ENCODE results near the gene HSFX3. TPM values are rescaled to one million over a fixed set of nuclear protein-coding genes. Genes with fewer than 3 reads are reported as not detected.
A peak's percentile ranks its signal among the peaks of the same experiment; 100 is the strongest.

HSFX3 gene
- total RNA-seq, 1 experiment from 2014 or later: not detected

DNA sequence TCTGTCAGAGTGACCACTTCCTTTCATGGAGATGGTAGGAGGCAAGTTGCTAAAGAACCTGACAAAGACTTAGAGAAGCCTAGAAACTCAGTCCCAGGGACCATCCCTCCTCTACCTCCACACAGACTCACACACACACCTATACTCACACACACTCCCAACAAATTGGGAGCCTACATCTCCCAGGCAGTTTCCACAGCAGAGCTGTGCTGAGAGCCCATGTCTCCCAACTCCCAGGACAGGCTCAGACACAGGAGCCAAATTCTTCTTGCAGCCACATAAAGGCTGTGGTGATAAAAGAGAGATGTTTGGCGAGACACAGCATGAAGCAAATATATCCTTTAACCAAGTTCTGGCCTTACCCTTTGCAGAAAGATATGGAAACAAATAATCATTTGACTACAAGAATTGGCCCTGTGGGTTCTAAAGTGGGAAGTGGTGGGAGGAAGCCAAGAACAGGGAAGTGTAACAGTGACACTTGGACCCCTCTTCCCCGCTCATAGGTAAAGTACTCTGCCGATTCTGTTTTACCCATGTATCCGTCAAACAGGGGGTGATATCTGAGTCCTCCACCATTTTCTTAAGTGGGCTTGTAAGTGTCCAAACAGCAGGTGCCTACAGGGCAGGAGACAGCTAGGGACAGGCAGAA is 33.6 kb downstream of the HSFX3 start:
- TF ChIP-seq CTCF (conservative IDR thresholded peaks at IDR 0.05; ENCODE audit: low read depth, low read length) (no peak), EZH2 (IDR thresholded peaks at IDR 0.05; ENCODE audit: borderline replicate concordance, low read depth, low read length, poor library complexity, severe bottlenecking) (no peak)
- Histone ChIP-seq H3K27ac (ENCODE audit: low read depth, low read length, poor library complexity, severe bottlenecking) (no peak overlapping the region), H3K9me3 (ENCODE audit: low read depth, low read length, poor library complexity, severe bottlenecking) (no peaks in the 10 kb centered on the region), H3K4me3 (ENCODE audit: low read depth, low read length, poor library complexity, severe bottlenecking) (no peak overlapping the region), H3K36me3 (ENCODE audit: insufficient read depth, low read length, poor library complexity, severe bottlenecking) (no peaks in the 10 kb centered on the region), H3K4me1 (ENCODE audit: insufficient read depth, low read length, poor library complexity, severe bottlenecking) (no peaks in the 10 kb centered on the region), H3K27me3 (replicated peaks; ENCODE audit: insufficient read depth, low read depth, low read length, poor library complexity) (no peaks in the 10 kb centered on the region)
- CTCF ChIA-PET: no interaction called here
- intact Hi-C loops (cut with micrococcal nuclease; ENCODE audit: unreplicated experiment): no loop called here
- POLR2A ChIA-PET (ENCODE audit: low non-redundant PET): interaction anchor here (0.6 kb wide), 1 partner anchor 15 kb away, joined by 4 read pairs; no protein-coding TSS in a partner anchor
- DNase-seq (ENCODE audit: low spot score): no peak
- no TSS peak for BruUV-seq (replicated peaks)

DNA sequence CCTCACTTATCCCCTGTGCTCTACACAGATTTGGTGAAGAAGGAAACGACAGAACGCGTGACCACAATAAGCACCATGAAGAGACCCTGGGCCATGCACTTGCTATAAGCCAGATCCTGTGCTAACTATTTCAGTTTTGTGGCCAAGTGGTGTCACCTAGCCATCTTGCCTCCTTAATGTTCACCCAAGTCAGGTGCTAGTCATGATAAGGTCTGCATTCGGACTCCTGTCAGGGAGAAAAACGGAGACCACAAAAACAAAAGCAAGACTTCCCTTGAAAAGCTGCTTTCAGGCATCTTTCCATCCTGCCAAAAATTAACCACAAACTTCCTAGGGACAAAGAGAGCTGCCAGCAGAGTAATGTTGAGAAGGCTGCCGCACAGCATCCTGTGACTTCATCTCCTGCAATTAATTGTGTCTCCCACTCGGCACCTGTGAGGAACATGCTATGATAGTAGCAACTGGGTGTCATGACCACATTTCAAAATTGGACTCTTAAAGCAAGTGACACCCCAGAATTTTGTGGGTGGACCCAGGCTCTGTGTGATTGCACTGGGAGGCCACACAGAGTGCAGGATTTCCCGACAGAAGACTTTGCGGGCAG is 35.8 kb downstream of the HSFX3 start:
- DNase-seq (ENCODE audit: low spot score): no peak
- H3K27me3 ChIP-seq (replicated peaks; ENCODE audit: insufficient read depth, low read depth, low read length, poor library complexity): no peaks in the 10 kb centered on the region
- no peak overlapping the region for H3K4me3 ChIP-seq (ENCODE audit: low read depth, low read length, poor library complexity, severe bottlenecking)
- no peaks in the 10 kb centered on the region for H3K9me3 ChIP-seq (ENCODE audit: low read depth, low read length, poor library complexity, severe bottlenecking)
- no peak for TF ChIP-seq EZH2 (IDR thresholded peaks at IDR 0.05; ENCODE audit: borderline replicate concordance, low read depth, low read length, poor library complexity, severe bottlenecking)
- no peak for TF ChIP-seq CTCF (conservative IDR thresholded peaks at IDR 0.05; ENCODE audit: low read depth, low read length)
- BruUV-seq (replicated peaks): no TSS peak
- no peaks in the 10 kb centered on the region for H3K36me3 ChIP-seq (ENCODE audit: insufficient read depth, low read length, poor library complexity, severe bottlenecking)
- ChIA-PET POLR2A (ENCODE audit: low non-redundant PET) (no interaction called here), CTCF (no interaction called here)
- no peaks in the 10 kb centered on the region for H3K4me1 ChIP-seq (ENCODE audit: insufficient read depth, low read length, poor library complexity, severe bottlenecking)
- H3K27ac ChIP-seq (ENCODE audit: low read depth, low read length, poor library complexity, severe bottlenecking): no peak overlapping the region
- intact Hi-C loops (cut with micrococcal nuclease; ENCODE audit: unreplicated experiment): no loop called here

GRCh38 chrX:149512225-149512885 is 37.4 kb downstream of the HSFX3 start:
- intact Hi-C loops (cut with micrococcal nuclease; ENCODE audit: unreplicated experiment): no loop called here

More at GRCh38 chrX:149512225-149512885, 37.4 kb downstream of the HSFX3 start:
- peak; percentile 64 for DNase-seq (ENCODE audit: low spot score)
- Histone ChIP-seq H3K9me3 (ENCODE audit: low read depth, low read length, poor library complexity, severe bottlenecking) (no peaks in the 10 kb centered on the region), H3K27me3 (replicated peaks; ENCODE audit: insufficient read depth, low read depth, low read length, poor library complexity) (no peaks in the 10 kb centered on the region), H3K4me1 (ENCODE audit: insufficient read depth, low read length, poor library complexity, severe bottlenecking) (no peaks in the 10 kb centered on the region), H3K27ac (ENCODE audit: low read depth, low read length, poor library complexity, severe bottlenecking) (no peak overlapping the region), H3K36me3 (ENCODE audit: insufficient read depth, low read length, poor library complexity, severe bottlenecking) (no peaks in the 10 kb centered on the region), H3K4me3 (ENCODE audit: low read depth, low read length, poor library complexity, severe bottlenecking) (no peak overlapping the region)
- ChIA-PET CTCF (no interaction called here), POLR2A (ENCODE audit: low non-redundant PET) (no interaction called here)
- no TSS peak for BruUV-seq (replicated peaks)
- no peak for TF ChIP-seq EZH2 (IDR thresholded peaks at IDR 0.05; ENCODE audit: borderline replicate concordance, low read depth, low read length, poor library complexity, severe bottlenecking)
- peak; percentile 69 for TF ChIP-seq CTCF (conservative IDR thresholded peaks at IDR 0.05; ENCODE audit: low read depth, low read length)
